KBM-7 (cell line): ENCODE data around the gene PRPF6.
A peak's percentile ranks its signal among the peaks of the same experiment; 100 is the strongest.

Experiments
- DNase-seq: peaks from one replicate; pipeline ENCODE4 v3.0.0-alpha.2; 2015
- in situ Hi-C: fragments of 300-500 bp; cut with MboI; formaldehyde crosslinking; loops from 2 replicates; pipeline ENCODE4 v1.14.3; 2020; ENCODE audit warnings: low sequenced_read_pairs, low pct_unique_long_range_greater_than_20kb, mixed read lengths

Gene PRPF6

DNA sequence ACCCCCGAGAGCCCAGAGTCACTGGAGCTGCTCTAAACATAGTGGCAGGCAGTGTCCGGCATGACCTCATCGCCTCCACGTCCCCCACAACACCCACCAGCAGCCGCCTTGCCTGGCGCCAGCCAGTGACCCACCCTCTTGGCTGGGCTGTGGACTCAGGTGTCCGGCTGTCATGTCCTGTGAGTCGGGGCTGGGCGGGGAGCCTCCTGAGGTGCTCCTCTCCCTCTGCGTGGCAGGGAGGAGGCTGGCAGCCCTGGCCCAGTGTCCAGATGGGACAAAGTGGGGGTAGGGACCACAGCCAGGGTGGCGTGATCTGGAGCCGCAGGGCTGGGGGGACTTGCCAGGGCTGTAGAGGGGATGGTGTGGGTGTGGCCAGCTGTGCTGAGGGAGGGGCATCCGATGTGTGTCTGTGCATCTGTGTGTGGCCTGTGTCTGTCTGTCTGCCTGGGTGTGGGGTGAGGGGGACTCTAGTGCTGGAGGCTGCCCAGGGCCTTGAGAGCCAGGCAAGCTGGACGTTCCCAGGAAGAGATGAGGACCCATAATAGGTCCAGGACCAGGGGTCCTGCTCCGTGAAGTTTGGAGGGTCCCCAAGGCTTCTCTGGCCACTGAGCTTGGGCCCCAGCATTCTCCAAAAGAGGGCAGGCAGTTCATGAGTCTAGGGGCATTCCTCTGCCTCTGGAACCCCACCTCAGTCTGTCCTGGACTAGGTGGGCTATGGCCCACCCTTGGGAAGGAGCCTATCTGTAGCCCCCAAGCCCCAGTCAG is 70.8 kb downstream of the PRPF6 start:
- in situ Hi-C loops, result no loop called here
- DNase-seq, result no peak

DNA sequence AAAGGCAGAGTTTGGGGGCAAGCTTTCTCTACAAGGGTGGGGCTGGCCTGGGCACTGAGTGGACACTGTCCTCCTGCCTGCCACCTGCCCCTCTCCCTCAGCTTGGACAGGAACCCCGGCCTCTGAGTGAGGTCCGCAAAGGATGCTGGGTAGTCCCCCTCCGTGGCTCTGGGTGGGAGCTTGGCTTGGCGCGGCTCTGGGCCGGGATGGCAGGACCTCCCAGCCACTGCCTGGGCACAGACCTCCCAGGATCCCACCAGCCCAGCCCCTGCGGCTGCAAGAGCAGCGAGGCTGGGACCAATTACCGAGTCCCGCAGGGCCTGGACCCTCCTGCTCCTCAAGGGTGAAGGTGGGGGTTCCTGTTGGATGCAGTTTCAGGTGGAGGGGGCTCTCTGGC is 71.4 kb downstream of the PRPF6 start:
- in situ Hi-C loops, result no loop called here
- no peak for DNase-seq

DNA sequence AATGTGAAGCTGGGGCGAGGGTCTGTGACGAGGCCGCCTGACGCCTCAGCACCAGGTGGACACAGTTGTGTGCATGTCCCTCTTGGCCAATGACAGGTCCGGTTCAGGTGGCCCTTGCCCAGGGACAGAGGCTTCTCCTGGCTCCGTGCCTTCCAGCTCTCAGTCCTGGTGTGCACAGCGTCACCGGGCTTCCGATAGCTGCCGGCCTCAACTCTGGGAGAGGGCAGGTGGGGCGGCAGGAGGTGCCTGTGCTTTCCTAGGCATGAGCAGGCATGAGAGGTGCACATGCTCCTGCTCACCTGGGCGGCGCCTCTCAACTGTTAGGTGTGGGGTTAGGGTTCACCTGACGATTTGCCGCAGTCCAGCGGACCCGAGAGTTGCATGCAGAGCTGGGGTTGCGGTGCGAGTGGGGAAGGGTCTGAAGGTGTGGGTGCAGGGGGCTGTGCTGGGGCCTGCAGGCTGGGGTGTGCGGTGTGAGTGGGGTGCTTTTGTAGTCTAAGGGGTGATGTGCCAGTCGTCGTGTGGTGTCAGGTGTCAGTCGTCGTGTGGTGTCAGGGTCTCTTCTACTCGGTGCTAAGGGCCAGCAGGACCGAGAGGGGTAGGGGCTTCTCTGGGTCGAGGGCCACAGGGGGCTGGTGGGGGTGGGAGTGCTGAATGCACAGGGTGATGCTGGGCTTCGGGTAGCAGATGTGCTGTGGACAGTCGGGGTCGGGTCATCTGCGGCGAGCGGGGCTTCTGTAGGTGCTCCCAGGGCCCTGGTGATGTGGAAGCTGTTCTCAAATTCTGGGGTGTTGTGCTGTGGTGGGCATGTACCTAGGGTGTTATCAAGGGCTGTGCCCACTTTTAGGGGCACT is 72.3 kb downstream of the PRPF6 start:
- in situ Hi-C loops, result no loop called here
- no peak for DNase-seq

DNA sequence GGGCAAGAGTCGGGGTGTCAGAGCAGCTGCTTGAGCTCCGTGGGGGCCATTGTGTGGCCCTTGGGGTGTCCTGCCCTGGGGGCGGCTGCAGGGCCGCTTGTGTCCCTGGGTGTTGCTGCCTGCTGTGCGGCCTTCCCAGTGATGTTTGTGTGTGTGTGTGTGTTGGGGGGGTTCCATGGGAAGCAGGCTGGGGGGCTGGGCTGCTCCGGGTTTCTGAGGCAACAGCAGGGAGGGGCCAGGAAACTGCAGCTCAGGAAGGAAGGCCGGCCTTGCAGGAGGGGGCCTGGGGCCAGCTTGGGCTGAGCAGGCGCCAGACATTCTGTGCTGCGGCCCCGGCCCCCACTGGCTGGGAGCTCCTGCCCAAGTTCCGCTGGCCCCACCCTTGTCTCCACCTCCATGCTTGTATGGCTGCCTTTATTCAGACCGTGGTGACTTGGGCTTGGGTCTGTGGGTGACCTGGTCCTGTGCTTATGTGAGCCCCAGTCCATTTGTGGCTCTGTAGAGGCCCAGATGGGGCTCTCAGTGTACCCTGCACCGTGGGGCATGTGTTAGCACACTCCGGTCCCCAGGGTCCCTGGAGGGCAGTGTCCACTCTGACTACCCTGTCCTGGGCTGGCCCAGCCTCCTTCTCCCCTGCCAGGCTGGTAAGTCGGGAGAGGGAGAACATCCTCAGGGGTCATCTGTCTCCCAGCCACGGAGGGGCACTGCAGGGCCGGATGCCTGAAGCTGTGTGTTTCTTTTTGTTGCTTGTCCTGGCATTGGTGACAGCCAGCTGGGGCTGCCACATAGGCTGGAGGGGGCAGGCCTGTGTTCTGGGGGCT is 73.1 kb downstream of the PRPF6 start:
- in situ Hi-C loops, result no loop called here

DNA sequence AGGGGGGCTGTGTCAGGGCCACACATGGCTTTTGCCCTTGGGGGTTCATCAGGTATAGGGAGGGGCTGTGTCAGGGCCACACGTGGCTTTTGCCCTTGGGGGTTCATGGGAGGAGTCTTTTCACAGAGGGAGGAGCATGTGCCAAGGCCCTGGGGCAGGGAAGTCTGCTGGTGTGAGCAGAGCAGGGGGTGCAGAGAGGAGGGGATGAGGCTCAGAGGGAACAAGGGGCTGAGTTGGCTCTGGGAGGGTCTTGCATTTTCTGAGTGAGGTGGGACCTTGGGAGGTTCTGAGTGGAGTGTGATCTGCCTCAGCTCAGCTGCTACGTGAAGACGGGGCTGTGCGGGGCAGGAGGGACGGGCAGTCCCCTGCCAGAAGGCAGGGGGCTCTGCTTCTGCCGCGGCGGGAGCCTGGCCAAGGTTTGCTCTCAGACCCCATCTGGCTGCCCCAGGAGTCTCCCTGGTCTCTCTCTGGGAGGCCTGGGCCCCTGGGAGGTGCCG is 74.5 kb downstream of the PRPF6 start:
- in situ Hi-C loops, result no loop called here
- no peak for DNase-seq

More for the DNA sequence above, 73.1 kb downstream of the PRPF6 start:
- peak; percentile 70 for DNase-seq

DNA sequence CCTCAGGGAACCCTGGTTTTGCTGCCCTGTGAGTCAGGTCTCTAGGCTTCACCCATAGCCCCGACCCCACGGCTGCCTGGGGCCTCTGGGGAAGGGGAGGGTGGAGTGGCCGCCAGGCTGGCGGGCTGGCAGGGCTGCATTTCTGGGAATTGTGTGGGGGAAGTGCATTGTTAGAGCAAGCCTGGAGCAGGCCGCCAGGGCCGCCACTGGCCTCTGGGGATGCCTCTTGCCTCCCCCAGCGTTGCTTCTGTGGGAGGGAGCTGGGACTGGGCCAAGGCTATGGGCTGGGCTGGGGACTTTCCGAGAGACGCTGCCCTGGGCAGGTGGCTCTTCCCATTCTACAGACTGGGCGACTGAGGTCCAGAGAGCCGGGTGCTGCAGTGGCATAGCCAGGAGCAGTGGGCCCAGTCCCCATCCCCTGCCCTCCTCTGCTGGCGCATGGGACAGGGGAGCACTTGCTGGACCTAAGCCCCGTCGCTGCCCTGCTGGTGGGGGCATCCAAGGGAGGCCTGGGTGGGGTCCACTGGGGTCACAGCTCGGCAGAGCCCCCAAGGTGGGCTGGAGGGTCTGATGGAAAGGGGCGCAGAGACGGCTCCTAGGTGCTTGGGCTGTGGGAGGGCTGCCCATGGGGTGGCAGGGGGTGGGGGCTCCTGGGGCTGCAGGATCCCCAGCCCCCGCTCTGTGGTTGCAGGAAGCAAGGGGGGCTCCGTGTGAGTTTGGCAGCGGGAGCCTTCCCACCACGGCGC is 75.1 kb downstream of the PRPF6 start:
- in situ Hi-C loops, result no loop called here
- peak; percentile 52 for DNase-seq

DNA sequence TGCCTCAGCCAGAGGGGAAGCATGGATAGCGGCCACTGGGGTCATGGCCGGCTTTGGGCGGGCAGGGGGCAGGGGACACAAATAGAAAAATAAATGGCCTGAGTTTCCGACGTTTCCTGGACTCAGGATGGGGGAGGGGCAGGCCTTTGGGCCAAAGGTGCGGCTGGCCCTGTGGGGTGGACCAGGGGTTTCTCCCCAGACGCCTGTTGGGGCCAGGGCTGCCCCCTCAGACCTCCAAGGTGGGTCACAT is 75.6 kb downstream of the PRPF6 start:
- no peak for DNase-seq
- in situ Hi-C loops, result no loop called here

DNA sequence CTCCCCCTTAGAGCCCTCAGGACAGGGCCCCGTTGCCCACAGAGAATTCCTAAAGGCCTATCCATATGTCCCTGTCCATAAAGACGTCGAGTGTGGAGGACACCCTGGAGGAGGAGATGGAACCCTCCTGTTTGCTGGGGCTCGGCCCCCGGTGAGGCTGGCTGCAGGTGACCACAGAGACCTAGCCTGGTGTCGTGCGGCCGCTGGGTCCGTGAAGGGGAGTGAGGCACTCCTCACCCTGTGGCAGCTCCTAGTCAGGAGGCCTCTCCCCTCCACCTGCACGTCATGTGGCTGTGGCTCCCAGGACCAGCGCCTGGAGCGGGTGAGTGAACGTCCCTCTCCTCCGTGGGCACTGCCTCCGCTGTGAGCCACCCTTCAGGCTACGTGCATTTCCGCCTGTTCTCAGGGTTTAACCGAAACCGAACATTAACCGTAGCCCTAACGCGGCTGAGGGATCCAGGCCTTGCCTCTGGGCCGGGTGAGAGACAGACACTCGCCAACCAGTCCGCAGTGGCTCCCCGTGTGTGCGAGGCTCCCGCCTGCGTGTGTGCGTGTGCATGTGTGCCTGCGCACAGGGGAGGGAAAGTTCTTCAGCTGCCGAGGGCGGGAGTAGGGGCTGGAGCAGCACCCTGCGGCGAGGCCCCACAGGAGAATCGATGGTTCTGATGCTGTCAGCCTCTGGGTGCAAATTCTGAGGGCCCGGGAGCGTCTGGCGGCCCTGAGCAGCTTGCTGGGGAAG is 76.1 kb downstream of the PRPF6 start:
- in situ Hi-C loops, result no loop called here
- no peak for DNase-seq

DNA sequence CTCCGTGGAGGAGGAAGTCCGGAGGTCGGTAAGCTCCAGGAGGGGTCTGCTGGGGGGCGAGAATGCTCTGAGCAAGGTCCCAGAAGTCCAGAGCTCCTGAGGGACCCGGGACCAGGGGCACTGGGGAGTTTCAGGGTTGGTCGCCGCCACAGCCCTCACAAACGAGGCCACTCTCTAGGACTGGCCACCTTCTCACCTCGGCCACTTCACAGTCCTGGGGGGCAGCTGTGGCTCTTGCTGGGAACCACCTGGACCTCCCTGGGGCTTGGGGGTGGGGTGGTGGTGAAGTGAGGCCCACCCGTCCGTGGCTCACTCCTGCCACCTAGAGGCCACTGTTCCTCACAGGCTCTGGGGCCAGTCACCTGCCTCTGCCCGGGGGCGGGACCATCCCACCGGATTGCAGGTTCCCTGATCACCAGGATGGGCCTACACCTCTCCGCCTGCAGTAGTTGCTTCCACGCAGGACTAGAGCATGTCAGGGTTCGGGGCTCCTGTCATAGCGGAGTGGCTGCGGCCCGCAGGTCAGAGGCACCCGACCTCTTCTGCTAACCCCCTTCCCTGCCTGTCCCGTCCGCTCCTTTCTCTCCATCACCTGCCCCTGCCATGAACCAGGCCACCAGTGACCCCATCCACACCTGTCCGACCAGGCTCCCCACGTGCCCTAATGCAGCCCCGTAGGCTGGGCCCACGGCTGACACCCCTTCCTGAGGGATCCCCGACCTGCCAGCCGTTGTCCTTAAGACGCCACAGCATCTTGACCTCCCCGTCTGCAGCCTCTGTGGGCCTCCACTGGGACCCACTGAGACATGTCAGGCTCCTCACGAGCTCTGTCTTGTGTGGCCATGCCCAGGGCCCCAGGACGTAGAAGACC is 76.9 kb downstream of the PRPF6 start:
- peak; percentile 77 for DNase-seq
- in situ Hi-C loops, result no loop called here

DNA sequence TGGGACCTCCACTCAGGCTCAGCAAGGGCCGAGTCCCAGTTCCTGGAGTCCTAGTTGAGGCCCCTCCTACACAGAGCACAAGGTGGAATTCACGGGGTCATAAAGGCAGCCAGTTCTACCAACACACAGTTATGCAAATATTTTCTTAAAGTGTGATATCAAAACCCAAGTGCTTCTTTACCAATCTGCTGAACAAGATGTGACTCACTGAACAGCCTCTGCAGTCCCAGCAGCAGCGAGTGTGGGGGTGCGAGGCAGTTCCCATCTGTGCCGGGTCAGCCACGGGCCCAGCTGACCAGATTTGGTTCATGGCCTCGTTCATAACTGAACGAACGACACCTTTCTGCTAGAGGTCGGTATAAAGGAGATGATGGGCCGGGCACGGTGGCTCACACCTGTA is 77.6 kb downstream of the PRPF6 start:
- in situ Hi-C loops, result no loop called here
- no peak for DNase-seq

DNA sequence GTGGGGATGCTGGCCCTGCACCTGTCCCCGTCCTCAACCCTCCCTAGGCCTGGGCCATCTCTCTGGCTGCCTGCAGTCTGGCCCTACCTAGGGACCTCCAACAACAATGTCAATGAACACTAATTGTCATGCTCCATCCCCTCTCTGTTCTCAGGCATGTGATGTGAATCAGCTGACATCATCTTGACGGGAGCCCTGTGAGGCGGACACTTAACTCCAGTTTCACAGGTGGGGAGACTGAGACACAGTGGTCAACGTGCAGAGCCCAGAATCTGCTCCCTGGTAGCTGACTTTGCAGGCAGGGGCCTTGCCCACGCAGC is 81.3 kb downstream of the PRPF6 start:
- no peak for DNase-seq
- in situ Hi-C loops, result no loop called here

DNA sequence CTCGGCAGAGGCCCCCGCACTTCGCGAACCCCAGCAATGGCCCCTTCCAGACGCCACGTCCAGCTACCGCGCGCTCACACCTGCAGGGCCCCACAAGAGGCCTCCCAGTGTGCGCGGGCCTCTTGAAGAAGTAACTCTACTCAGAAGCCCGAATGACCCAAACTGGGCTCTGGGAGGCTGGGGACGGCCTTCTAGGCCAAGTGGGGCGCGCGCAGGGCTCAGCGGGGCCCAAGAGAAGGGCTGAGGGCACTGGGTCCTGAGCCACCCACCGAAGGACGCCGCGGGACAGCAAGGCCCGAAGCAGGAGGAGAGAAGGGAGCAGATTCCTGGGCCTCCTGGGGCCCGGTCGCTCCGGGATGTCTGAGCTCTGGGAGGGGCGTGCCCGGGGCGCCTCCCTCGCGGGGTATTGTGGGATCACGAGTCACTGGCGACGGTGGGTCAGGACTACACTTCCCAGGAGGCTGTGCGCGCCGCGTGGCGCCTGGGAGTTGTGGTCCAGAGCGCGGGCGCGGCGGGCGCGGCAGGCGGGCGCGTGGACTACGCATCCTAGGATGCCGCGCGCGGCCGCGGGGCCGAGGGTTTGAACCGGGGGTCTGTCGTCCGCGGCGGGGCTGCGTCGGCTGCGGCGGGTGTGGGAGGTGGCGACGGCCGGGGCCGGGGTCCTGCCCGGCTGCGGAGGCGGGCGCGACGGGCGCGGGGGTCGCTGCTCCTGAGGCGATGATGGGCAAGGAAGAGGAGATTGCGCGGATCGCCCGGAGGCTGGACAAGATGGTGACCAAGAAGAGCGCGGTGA is 81.9 kb downstream of the PRPF6 start, which contains the start of gene TCEA2:
TSS of gene TCEA2 (plus strand) at position 603 of the 793 bp plus-strand sequence. CDS start at position 718, 115 bp downstream.
- peak; percentile 92 for DNase-seq

DNA sequence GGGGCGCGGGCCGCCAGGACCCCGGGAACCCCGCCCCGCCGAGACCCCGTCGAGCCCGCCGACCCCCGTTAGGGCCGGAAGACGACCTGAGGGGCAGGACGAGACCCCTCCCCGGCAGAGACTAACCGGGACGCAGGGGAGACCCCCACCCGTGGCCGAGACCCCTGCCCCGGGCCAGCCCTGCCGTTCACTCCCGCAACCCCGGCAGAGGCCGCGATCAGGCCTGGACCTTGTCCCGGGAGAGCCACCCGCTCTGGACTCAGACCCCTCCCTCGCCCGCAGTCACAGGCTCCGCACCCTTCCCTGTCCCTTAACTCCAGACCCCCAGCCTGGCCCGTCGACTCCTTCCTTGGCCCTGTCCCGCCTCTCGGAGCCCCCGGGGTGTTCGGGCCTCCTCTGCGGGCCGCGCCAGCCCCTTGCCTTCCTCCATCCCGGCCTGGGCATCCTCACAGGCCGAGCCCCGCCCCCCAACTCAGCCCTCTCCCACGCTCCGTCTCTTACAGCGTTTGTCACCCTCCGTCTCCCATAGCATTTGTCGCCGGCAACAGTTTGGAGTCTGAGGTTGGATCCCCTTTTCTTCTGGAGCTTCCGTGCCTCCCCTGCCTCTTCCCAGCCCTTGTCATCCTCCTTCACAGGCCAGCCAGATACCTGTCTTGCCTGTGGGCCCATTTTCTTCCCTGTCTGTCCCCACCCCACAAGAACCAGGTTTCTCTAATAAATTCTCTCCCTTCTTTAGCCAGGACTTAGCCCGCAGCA is 82.6 kb downstream of the PRPF6 start:
- in situ Hi-C loops, result no loop called here
- DNase-seq, result no peak

More for the DNA sequence above, 81.9 kb downstream of the PRPF6 start, which contains the start of gene TCEA2:
- in situ Hi-C loops, result no loop called here

DNA sequence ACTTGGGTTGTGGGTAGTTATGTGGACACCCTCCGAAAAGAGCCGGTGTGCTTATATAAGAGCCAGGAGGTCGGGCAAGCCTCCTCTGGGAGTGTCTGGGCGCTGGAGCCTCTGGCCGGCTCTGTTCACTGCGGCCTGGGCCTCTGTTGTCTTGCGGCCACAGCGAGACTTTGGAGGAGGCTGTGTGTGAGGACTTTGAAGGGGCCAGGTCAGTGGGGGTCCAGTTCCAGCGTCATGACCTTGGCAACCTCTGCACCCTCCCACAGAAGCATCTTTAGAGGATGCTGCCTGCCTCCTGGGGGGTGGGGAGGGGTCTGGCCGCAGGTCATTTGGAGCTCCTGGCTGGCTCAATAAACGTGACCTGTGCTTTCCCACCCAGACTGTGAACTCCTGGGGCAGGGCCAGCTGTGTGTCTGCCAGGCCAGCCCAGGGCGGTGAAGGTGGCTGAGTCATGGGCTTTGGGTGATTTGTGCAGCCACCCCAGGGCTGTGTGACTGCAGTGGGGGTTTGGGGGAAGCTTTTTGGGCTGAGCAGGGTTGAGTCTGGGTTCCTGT is 83.3 kb downstream of the PRPF6 start:
- in situ Hi-C loops, result no loop called here

DNA sequence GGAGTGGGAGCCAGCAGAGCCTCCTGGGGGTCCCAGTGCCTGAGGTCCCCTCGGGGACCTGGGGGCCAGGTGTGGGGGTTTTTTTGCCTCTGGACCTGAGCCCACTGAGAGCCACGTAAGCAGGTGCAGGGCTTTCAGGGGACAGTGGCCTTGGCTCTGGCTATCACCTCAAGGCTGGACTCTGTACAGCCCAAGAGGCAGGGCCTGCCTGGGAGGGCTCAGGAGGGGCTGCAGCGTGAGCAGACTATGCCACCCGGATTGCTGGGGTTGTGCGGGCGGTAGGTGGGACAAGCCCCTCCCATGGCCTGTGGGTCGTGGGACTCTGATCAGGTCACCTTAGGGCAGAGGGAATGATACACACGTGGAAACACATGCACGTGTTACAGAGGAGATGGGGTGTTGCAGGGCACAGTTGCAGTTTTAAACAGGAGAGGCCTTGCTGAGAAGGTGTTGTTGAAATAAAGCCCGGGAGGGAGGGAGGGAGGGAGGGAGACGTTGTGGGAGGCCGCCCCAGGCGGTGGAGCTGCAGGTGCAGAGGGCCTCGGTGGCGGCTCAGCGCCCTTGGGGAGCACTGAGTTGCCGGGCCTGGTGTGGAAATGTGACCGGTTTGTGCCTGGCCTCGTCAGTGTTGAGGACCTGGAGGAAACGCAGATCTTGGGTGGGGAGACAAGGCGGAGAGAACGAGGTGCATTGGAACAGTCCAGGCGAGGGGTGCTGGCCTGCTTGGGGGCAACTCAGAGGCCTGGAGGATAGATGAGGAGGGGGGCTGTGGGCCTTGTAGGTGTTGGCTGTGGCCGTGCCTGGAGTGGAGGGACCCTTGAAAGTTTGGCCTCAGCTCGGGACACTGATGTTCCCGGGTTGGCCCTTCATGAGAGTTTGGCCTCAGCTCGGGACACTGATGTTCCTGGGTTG is 84.4 kb downstream of the PRPF6 start:
- no peak for DNase-seq
- in situ Hi-C loops, result no loop called here

More for the DNA sequence above, 83.3 kb downstream of the PRPF6 start:
- DNase-seq, result no peak
